WTC11 (cell line): Measurements from ENCODE around the gene TNPO1.

Experiments
- ELF4 ChIP-seq: sonication (generic); formaldehyde crosslinking; IDR thresholded peaks from 2 replicates; pipeline ENCODE4 v1.8.1; 2022; ENCODE audit warnings: low read depth, mild to moderate bottlenecking, moderate library complexity, missing genetic modification reagents
- TCF7 ChIP-seq: sonication (generic); formaldehyde crosslinking; IDR thresholded peaks from 2 replicates; pipeline ENCODE4 v1.8.0; 2022; ENCODE audit warnings: mild to moderate bottlenecking, low read depth, missing genetic modification reagents, moderate library complexity
- ZMAT4 ChIP-seq: fragments of 250-450 bp; sonication (Bioruptor Pico); IDR thresholded peaks from 2 replicates; pipeline ENCODE4 v1.9.0; 2021; ENCODE audit warnings: mild to moderate bottlenecking
- ZNF263 ChIP-seq: sonication (generic); formaldehyde crosslinking; IDR thresholded peaks from 2 replicates; pipeline ENCODE4 v1.8.1; 2022; ENCODE audit warnings: low read depth, mild to moderate bottlenecking, moderate library complexity, missing genetic modification reagents
- TF ChIP-seq, protein P1 (sequence below): sonication (generic); formaldehyde crosslinking; IDR thresholded peaks from 2 replicates; pipeline ENCODE4 v1.8.1; 2023; ENCODE audit warnings: mild to moderate bottlenecking, missing genetic modification reagents
- TF ChIP-seq, protein P2 (sequence below): sonication (generic); formaldehyde crosslinking; IDR thresholded peaks from 2 replicates; pipeline ENCODE4 v1.8.0; 2022; ENCODE audit warnings: mild to moderate bottlenecking, missing genetic modification reagents

DNA sequence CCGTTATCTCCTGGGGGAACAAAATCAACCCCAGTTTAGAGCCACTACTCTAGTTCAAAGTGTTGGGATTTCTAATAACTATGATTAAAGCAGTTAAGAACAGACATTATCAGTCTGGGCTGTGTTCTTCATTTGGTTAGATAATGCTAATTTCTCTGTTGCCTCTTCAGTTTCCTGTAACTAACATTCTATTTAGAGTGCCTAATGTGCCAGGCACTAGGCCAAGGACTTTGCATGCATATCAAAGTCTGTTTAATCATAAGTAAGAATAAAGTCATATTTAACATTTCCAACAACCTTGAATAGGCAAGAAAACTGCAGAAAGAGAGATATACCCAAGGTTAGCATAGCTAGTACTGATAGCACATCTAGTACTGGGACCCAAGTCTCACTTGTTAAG is 68.4 kb downstream of the TNPO1 start:
- TF ChIP-seq ZNF263 (CRISPR knock-in tag) = no peak
- TF ChIP-seq ELF4 = no peak
- TF ChIP-seq, protein P1, sequence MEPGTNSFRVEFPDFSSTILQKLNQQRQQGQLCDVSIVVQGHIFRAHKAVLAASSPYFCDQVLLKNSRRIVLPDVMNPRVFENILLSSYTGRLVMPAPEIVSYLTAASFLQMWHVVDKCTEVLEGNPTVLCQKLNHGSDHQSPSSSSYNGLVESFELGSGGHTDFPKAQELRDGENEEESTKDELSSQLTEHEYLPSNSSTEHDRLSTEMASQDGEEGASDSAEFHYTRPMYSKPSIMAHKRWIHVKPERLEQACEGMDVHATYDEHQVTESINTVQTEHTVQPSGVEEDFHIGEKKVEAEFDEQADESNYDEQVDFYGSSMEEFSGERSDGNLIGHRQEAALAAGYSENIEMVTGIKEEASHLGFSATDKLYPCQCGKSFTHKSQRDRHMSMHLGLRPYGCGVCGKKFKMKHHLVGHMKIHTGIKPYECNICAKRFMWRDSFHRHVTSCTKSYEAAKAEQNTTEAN = no peak
- no peak for TF ChIP-seq TCF7 (CRISPR knock-in tag)
- TF ChIP-seq, protein P2, sequence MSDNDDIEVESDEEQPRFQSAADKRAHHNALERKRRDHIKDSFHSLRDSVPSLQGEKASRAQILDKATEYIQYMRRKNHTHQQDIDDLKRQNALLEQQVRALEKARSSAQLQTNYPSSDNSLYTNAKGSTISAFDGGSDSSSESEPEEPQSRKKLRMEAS (CRISPR knock-in tag) = no peak
- no peak for TF ChIP-seq ZMAT4
